Measurements from ENCODE around the gene GRK7.

The GRK7 gene, protein sequence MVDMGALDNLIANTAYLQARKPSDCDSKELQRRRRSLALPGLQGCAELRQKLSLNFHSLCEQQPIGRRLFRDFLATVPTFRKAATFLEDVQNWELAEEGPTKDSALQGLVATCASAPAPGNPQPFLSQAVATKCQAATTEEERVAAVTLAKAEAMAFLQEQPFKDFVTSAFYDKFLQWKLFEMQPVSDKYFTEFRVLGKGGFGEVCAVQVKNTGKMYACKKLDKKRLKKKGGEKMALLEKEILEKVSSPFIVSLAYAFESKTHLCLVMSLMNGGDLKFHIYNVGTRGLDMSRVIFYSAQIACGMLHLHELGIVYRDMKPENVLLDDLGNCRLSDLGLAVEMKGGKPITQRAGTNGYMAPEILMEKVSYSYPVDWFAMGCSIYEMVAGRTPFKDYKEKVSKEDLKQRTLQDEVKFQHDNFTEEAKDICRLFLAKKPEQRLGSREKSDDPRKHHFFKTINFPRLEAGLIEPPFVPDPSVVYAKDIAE (N-terminal part only)

DNA sequence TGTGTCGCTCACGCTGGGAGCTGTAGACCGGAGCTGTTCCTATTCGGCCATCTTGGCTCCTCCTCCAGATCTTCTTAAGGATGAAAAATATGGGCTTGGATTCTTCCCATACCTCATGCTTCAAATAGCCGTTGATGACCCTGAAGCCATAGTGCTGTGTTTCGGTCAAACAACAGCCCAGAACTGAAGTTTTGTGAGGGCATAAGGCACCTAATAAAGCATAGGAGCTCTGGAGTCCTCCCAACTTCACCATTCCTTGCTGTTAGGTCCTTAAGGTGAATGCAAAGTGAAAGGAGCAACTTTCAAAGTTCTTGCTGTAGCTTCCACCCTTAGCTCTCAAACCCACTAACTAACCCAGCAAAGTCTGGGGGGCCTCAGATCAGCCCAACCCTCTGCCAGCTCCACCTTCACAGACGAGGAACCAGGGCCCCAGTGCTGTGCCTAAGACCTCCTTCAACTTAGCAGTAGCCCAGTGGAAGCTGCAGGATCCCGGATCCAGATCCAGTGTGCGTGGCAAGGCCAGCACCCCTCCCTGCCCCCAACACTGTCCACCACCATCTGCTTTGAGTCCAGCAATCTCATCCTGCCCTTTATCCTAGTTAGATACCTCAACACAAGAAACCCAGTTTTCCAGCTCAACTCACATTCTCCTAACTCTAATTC is at the start of gene GRK7:
GRK7 (plus strand) TSS at position 321 of the 663 bp plus-strand sequence. CDS start 14,877 bp downstream, outside the sequence.
- no peak for TF ChIP-seq GATA2 (IDR thresholded peaks at IDR 0.05; ENCODE audit: low read depth, low read length)
- no peak for TF ChIP-seq GATA3 (IDR thresholded peaks at IDR 0.05; ENCODE audit: low read depth, low read length)

GRCh38 chr3:141714671-141715070 is 48.5 kb upstream of the GRK7 start:
- TF ChIP-seq GATA3 (IDR thresholded peaks at IDR 0.05; ENCODE audit: low read depth, low read length) (no peak), GATA2 (IDR thresholded peaks at IDR 0.05; ENCODE audit: low read depth, low read length) (no peak)

DNA sequence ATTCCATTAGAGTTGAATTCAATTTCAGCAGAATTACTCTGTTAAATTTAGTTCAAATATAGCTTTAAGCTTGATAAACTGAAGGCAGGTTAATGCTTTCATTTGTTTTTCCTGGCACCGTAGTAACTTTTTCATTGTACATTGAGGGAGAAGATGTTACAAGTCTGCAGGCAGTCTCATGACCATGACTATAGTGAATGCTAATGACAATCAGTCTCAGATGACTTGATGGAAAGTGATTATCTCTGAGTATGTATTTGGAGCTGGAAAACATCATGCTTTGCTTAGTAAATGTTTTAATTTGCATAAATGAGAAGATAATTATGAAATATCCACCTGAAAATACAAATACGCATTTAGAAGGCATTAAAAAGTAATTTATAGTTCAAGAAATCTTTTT is 41.1 kb upstream of the GRK7 start:
- TF ChIP-seq GATA3 (IDR thresholded peaks at IDR 0.05; ENCODE audit: low read depth, low read length) (no peak), GATA2 (IDR thresholded peaks at IDR 0.05; ENCODE audit: low read depth, low read length) (no peak)

DNA sequence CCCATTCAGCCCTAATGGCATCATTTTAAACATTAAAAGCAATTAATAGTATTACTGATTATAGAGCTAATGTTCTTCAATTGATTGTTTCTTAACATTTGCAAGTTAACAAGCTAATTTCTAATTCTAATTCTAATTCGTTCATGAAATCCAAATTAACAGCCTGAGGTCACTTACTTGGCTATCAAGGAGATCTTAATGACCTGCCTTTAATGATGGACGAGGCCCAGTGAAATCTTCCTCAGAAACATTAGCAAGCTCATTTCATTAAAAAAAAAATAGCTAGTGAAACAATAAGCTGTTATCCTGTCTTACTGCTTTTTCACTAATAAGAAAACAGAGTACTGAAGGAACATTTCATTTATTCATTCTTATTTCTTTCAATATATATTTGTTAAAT is 40.6 kb upstream of the GRK7 start:
- TF ChIP-seq GATA3 (IDR thresholded peaks at IDR 0.05; ENCODE audit: low read depth, low read length) = no peak
- no peak for TF ChIP-seq GATA2 (IDR thresholded peaks at IDR 0.05; ENCODE audit: low read depth, low read length)

DNA sequence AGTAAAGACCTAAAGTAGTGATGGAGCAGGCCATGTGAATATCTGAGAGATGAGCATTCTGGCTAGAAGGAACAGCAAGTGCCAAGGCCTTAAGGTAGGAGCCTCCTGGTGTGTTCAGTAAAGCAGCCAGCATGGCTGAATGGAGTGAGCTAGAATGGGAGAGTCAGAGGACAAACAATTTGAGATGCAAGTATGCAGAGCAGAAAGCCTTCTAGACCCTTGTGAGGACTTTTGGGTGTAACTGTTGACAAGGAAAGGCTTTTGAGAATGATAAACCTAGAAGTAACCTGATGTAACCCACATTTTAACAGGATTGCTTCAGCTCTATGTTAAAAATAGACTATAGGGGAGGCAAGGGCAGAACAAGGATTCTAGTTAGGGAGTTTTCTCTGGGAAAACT is 40.0 kb upstream of the GRK7 start:
- TF ChIP-seq GATA3 (IDR thresholded peaks at IDR 0.05; ENCODE audit: low read depth, low read length) = no peak
- no peak for TF ChIP-seq GATA2 (IDR thresholded peaks at IDR 0.05; ENCODE audit: low read depth, low read length)

DNA sequence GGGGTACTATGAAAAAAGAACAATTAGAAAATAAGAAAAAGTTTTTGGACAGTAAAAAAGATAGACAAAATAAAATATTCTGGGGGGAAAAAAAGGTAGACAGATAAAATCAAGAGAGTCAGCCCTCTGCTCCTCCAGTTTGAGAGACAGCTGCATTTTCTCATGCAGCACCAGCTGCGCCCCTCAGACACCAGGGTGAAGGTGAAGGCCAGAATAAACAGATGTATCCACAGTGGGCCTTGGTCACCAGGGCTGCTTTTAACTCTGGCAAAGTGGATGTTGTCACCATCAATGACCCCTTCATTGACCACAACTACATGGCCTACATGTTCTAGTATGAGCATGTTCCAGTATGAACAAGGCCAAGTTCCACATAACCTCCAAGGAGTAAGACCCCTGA is 39.0 kb upstream of the GRK7 start:
- TF ChIP-seq GATA2 (IDR thresholded peaks at IDR 0.05; ENCODE audit: low read depth, low read length) (no peak), GATA3 (IDR thresholded peaks at IDR 0.05; ENCODE audit: low read depth, low read length) (no peak)

GRCh38 chr3:141725036-141725435 is 38.2 kb upstream of the GRK7 start:
- TF ChIP-seq GATA3 (IDR thresholded peaks at IDR 0.05; ENCODE audit: low read depth, low read length) (no peak), GATA2 (IDR thresholded peaks at IDR 0.05; ENCODE audit: low read depth, low read length) (no peak)

DNA sequence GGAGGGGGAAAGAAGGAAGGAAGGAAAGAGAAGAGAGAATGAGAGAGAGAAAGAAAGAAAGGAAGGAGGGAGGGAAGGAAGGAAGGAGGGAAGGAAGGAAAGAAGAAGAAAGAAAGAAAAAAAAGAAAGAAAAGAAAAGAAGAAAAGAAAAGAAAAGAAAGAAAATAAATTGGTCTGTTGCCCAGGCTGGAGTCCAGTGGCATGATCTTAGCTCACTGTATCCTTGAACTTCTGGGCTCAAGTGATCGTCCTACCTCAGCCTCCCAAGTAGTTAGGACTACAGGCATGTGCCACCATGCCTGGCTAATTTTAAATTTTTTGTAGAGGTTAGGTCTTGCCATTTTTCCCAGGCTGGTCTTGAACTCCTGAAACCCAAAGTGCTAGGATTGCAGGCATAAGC is 36.7 kb upstream of the GRK7 start:
- no peak for TF ChIP-seq GATA3 (IDR thresholded peaks at IDR 0.05; ENCODE audit: low read depth, low read length)
- TF ChIP-seq GATA2 (IDR thresholded peaks at IDR 0.05; ENCODE audit: low read depth, low read length) = no peak

DNA sequence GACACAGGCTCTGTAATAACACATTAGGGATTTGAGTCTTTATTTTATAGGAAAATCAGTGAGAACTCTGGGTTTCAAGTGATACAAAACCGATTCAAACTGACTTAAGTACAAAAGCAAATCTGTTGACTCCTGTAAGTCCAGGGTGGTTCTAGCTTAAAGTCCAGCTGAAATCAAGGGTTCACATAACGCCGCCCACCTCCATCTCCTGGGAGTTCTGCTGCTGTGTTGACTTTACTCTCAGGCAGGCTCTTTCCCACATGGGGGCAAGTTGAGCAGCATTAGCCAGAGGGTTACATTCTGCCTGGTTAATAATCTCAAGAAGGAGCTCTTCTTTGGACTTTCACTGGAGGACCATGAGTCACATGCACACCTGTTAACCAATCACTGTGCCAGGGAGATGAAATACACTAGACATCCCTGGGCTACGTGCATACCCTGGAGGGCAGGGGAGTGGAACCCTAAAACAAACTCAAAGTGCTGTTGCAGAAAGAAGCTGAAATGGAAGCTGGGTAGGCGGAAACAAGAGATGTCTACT is 34.8 kb upstream of the GRK7 start:
- no peak for TF ChIP-seq GATA3 (IDR thresholded peaks at IDR 0.05; ENCODE audit: low read depth, low read length)
- TF ChIP-seq GATA2 (IDR thresholded peaks at IDR 0.05; ENCODE audit: low read depth, low read length) = no peak

DNA sequence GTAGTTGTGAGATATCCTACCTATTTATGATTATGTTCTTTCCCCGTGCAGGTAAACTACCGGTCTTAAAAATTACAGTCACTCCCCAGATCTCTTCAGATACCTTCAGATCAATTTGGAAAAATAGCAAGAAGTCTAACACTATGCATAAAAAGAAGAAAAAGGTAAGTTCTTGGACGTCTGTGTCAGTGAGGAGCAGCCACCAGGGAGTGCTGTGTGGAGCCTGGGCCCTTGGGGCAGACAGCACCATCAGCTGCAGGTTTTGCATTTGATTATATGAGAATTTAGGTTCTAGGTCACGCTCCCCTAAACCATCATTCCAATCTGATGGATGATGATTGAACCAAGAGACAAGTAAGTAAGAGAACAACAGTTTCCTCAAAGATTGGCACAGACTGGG is 34.0 kb upstream of the GRK7 start:
- no peak for TF ChIP-seq GATA3 (IDR thresholded peaks at IDR 0.05; ENCODE audit: low read depth, low read length)

DNA sequence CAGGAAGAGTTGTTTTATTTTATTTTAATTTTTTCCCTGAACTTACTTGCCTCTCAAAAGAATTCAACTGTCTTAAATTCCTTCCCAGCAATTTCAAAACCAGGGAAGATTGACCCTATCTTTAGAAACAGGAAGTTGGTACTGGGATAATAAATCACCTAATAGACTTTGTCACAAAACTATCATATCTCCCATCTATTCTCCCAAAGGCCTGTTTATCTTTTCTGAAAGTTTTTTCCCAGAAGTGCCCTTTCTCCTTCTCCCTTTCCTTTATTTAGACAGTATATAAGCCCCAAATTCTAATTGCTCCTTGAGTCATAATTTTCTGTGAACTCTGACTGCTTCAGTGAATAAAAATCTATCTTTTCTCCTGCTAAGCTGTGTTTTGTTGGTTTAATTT is 28.0 kb upstream of the GRK7 start:
- TF ChIP-seq GATA2 (IDR thresholded peaks at IDR 0.05; ENCODE audit: low read depth, low read length) (no peak), GATA3 (IDR thresholded peaks at IDR 0.05; ENCODE audit: low read depth, low read length) (no peak)

- TF ChIP-seq GATA3 (IDR thresholded peaks at IDR 0.05; ENCODE audit: low read depth, low read length) (no peak), GATA2 (IDR thresholded peaks at IDR 0.05; ENCODE audit: low read depth, low read length) (no peak)
These were observed 27.3 kb upstream of the GRK7 start for GRCh38 chr3:141735770-141736465.

DNA sequence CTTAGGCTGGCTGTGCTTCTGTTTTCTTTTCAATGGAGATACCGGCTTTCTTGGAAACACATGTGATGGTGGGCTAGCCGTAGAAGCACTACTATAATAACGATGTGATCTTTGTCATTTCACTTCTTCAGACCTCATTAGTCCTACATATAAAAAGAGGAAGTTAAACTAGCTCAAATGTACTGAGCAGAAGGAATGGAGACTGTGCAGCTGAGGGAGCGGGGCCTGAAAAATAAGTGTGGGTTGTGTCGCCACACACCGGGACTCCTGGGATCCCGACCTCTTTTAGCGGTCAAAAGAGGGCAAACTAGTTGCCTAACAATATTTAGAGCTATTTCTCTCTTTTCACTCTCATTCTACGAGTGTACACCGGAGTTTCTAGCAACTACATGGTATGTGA is 26.1 kb upstream of the GRK7 start:
- TF ChIP-seq GATA3 (IDR thresholded peaks at IDR 0.05; ENCODE audit: low read depth, low read length) = no peak
- no peak for TF ChIP-seq GATA2 (IDR thresholded peaks at IDR 0.05; ENCODE audit: low read depth, low read length)

GRCh38 chr3:141737678-141738021 is 25.6 kb upstream of the GRK7 start:
- TF ChIP-seq GATA3 (IDR thresholded peaks at IDR 0.05; ENCODE audit: low read depth, low read length) (no peak), GATA2 (IDR thresholded peaks at IDR 0.05; ENCODE audit: low read depth, low read length) (no peak)

Data from SH-SY5Y (cell line).